Limb (tissue), 2 donors: Measurements from ENCODE around the gene PFN3.
A peak's percentile ranks its signal among the peaks of the same experiment; 100 is the strongest.
"Not testable (repeated sequence)": the region's sequence is repeated elsewhere in the genome, so short reads cannot be mapped to it uniquely, and the experiment has no call there.

Experiments used
- DNase-seq, 2 donors: peaks; one replicate each; pipeline ENCODE4 v3.0.0-alpha.2; 2016; ENCODE audit errors: extremely low spot score in 2 of 2

The PFN3 gene

GRCh38 chr5:177396807-177397206 is 3.7 kb downstream of the PFN3 start:
- DNase-seq, result no peak

DNA sequence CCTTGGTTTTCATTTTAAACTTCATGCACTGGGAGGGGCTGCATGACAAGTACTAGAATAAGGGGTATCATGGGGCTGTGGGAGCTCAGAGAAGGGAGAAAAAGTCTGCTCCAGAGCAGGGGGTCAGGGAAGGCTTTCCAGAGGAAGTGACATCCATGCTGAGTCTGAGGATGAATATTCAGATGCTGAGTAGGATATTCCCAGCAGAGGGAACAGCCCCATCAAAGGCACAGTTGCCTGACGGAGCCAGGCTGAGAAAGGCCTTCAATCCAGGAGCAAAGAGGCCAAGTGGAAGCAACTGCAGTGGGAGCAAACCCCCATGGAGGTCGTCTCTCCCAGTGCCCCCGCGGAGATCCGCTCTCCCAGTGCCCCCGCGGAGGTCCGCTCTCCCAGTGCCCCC is 4.4 kb downstream of the PFN3 start:
- no peak for DNase-seq

DNA sequence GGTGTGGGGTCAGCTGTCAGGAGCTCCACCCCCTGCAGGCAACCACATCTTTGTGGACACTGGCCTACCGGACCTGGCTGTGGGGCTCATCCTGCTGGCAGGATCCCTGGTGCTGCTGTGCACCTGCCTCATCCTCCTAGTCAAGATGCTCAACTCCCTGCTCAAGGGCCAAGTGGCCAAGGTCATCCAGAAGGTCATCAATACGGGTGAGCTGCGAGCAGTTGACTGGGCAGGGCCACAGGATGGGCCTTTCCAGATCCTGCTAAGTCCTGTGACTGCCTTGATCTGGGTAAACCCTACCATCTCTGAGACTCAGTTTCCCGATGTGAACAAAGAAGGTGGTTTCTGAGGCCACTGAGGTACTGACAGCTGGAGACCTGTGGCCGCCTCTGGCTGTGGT is 6.5 kb downstream of the PFN3 start:
- DNase-seq, result no peak

DNA sequence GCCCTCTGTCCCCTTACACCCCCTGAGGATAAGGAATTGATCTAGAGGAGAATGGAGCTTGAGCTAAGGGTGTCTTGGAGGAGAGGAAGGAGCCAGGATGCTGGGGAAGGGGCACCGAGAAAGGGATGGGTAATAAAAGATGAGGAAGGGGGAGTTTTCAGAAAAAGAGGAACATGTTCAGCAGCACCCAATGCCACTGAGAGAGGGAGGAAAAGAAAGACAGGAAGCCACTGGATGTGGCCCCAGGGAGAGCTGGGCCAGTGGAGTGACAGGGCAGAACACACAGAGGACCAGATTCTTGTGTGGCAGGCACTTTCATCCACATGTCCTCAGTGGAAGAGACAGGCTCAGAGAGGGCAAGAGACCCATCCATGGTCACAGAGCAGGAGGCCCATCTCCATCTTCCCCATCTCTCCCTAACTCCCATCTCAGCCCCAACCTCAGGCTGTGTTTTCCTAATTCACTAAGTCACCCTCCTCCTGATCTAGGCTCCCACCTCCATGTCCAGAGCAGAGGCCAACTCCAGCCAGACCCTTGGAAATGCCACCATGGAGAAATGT is 7.2 kb downstream of the PFN3 start:
- no peak for DNase-seq

- no peak for DNase-seq
These were observed 7.7 kb downstream of the PFN3 start for GRCh38 chr5:177392765-177393164.

GRCh38 chr5:177390363-177391300 is 9.8 kb downstream of the PFN3 start:
- DNase-seq, result peak; percentile 84 to 92

GRCh38 chr5:177389241-177390169 is 11.0 kb downstream of the PFN3 start:
- DNase-seq, result no peak

GRCh38 chr5:177388521-177389052 is 11.9 kb downstream of the PFN3 start:
- DNase-seq, result no peak

DNA sequence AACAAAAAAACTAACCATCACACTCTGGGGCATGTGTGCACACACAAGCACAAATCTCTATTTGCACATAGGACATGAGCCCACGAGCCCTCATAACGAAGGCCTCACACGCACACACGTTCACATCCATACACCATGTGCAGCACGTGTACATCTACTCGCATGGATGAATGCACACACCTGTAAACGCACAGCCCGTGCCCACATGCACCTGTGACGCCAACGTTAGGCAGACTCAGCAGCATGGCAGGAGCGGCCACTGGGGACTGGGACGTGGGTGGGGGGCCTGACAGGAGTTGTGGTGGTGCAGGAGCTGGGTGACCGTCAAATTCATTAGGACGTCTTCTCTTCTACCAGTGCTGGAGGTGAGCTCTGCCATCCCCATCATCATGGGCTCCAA is 13.1 kb downstream of the PFN3 start:
- DNase-seq, result no peak

GRCh38 chr5:177386542-177386941 is 13.9 kb downstream of the PFN3 start:
- no peak for DNase-seq

DNA sequence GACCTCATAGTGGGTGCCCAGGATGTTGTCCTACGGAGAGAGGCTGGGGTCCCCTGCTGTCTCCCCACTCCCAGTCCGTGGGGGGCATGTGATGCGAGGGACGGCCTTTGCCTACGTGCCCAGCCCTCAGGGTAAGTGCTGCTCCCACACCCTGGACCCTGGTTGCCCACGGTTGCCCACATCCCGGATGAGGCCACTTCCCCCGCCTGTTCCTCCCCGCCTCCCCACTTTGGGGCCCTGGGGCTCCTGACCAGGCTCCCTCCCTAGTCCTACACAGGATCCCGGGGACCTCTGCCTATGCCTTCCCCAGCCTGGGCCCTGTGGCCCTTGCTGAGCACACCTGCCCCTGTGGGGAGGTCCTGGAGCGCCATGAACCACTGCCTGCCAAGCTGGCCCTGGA is 14.7 kb downstream of the PFN3 start:
- DNase-seq, result no peak

- DNase-seq, result no peak
These were observed 16.3 kb downstream of the PFN3 start, which contains the start of gene SLC34A1 for GRCh38 chr5:177384134-177384533. SLC34A1 (plus strand) TSS chr5:177384434; CDS start chr5:177385742, 1,308 bp downstream.

GRCh38 chr5:177383181-177383580 is 17.3 kb downstream of the PFN3 start:
- DNase-seq, result no peak

GRCh38 chr5:177382423-177383029 is 17.9 kb downstream of the PFN3 start:
- DNase-seq, result peak in 1 of 2 donors; percentile 35

DNA sequence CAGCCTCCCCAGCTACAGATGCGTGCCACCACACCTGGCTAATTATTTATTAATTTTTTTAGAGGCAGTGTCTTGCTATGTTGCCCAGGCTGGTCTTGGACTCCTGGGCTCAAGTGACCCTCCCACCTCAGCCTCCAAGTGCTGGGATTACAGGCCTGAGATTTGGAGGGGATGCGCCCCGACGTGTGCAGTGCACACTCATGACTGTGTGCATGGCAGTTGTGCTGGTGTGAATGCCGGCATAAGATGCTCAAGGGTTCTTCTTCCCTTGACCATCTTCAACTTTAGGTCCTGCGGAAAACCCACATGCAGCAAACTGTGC is 19.7 kb downstream of the PFN3 start:
- no peak for DNase-seq

- no peak for DNase-seq
These were observed 21.3 kb downstream of the PFN3 start for GRCh38 chr5:177378884-177379883.

DNA sequence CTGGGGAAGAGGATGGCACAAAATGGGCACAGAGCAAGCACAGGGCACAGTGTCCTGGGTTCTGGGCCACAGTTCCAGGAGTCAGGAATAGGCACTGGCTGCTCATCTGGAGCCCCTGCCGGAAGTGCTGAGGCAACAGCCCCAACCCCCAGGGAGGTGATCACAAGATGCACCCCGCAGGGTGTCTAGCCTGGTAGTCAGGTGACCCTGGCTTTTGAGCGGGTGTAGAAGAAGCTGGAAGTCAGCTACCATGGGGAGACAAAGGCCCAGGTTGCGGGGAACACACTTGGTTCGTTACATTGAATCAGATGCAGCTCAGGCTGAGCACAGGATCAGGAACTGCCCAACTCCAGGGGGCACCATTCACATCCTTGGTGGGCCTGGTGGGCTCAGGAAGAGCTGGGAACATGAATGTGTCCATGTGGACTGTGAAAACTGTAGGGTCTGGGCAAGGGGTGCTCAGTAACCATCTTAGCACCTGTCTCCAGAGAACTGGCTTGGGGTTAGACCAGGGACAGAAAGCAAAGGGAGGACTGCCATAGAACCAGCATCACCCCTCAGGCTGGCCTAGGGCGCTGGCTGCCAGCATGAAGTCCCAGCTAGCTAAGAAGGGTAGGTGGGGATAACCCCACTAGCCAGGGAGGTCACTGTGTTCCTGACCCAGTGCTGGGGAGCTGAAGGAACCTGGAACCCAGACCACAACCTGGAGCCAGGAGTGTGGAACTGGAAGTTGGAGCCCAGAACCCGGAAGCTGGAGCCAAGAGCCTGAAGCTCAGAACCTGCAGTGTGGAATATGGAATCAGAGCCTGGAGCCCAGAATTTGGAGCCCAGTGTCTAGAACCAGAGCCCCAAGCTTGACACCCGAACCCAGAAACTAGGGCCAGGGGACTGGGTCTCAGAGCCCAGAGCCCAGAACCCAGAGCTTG is 22.3 kb downstream of the PFN3 start:
- no peak for DNase-seq

DNA sequence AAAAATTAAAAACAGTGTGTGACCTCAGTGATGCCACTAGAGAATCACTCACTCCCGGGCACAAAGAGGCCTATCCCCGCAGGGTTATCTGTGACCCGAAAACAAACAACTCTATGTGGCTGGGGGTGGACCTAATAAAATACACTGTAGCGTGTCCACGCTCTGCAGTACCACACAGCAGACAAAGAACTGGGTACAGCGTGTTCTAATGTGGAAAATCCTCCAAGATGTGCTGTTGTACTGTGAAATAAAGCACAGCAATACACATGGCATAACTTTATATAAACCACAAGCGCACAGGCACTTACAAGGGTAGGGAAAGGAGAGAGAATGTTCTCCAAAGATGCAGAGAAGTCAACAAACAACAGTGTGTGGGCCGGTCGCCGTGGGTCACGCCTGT is 24.4 kb downstream of the PFN3 start:
- DNase-seq, result no peak

- not testable (repeated sequence) for DNase-seq
These were observed 24.9 kb downstream of the PFN3 start for GRCh38 chr5:177375516-177375915.
